Retinal pigment epithelial cell (primary cell): ENCODE results near the gene ARF4.
"Not testable (repeated sequence)": the region's sequence is repeated elsewhere in the genome, so short reads cannot be mapped to it uniquely, and the experiment has no call there.

Experiments
- DNase-seq: peaks from one replicate; pipeline ENCODE4 v3.0.0-alpha.2; 2010; ENCODE audit warnings: low read depth
- H3K4me3 ChIP-seq: 2 replicates; pipeline ENCODE4 v1.5.1; 2011; ENCODE audit warnings: mild to moderate bottlenecking, low read length, control low read depth, moderate library complexity
- CTCF ChIP-seq: conservative IDR thresholded peaks from 2 replicates; pipeline ENCODE4 v1.5.1; 2011; ENCODE audit warnings: low read depth, low read length, control low read depth, inconsistent platforms

ARF4 gene

GRCh38 chr3:57597127-57597923 is at the start of gene ARF4:
ARF4 (minus strand) TSS chr3:57597344; CDS start chr3:57597140, 204 bp downstream.
- DNase-seq: peak; percentile 98
- peak; percentile 18 for TF ChIP-seq CTCF
- H3K4me3 ChIP-seq: peak within 1 kb of the TSS; percentile 100

- no peak overlapping the region for H3K4me3 ChIP-seq
- peak; percentile 14 for DNase-seq
- peak; percentile 35 for TF ChIP-seq CTCF
Observed at GRCh38 chr3:57646723-57647122, 49.6 kb upstream of the ARF4 start.

- no peak for TF ChIP-seq CTCF
Observed at GRCh38 chr3:57644740-57645139, 47.6 kb upstream of the ARF4 start.

GRCh38 chr3:57637391-57637790 is 40.2 kb upstream of the ARF4 start:
- no peak for TF ChIP-seq CTCF
- H3K4me3 ChIP-seq: no peak overlapping the region
- DNase-seq: no peak

More at GRCh38 chr3:57644740-57645139, 47.6 kb upstream of the ARF4 start:
- no peak overlapping the region for H3K4me3 ChIP-seq
- DNase-seq: no peak

GRCh38 chr3:57634259-57634658 is 37.1 kb upstream of the ARF4 start:
- not testable (repeated sequence) for H3K4me3 ChIP-seq, DNase-seq

GRCh38 chr3:57627976-57628375 is 30.8 kb upstream of the ARF4 start:
- peak; percentile 37 for DNase-seq
- no peak for TF ChIP-seq CTCF
- H3K4me3 ChIP-seq: no peak overlapping the region

- H3K4me3 ChIP-seq: no peak overlapping the region
- DNase-seq: no peak
Observed at GRCh38 chr3:57624801-57625200, 27.7 kb upstream of the ARF4 start.

More at GRCh38 chr3:57624801-57625200, 27.7 kb upstream of the ARF4 start:
- TF ChIP-seq CTCF: no peak
